HG02973 (cell line): ENCODE measurements around the gene SPATS2L.

Experiments used
- ATAC-seq: cut with Tn5 transposase; IDR thresholded peaks from one replicate; pipeline ENCODE4 v1.9.1; 2021; ENCODE audit warnings: moderate library complexity; ENCODE audit not compliant: unreplicated experiment

The SPATS2L gene

DNA sequence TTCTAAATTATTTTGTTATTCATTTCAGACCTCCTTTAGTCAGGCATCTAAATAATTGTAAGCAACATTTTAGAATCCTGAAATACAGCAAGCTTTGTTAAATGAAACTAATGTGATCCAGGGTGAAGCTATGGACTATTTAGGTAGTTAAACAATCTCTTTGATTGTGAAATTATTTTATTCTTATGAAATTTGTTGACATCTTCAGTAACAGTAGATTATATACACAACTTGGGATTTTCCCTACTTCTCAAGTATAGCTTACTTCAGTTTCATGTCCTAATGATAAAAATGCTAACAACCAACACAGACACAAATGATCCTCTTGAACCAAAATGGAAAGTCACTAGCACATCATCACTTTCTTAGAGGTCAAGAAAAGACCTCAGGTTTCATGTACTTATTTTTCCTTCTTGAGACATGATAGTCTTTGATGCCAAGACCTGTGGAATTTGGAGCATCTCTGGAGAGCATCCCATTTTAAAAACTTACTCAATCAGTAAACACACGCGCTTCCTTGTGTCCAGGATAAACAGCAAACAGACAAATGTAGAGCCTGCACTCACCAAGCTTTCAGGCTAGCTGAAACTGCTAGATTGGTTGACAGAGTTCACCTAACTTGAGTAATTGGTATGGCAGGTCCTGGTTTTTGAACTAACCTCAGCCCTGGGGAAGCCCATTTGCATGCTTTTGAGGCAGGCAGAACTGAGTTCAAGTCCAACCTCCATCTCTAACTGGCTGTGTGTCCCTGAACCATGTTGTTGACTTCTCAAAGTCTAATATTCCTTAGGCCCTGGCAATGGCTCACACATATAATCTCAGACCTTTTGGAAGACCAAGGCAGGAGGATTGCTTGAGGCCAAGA is 155.6 kb downstream of the SPATS2L start:
- no peak for ATAC-seq

- no peak for ATAC-seq
These were observed 157.0 kb downstream of the SPATS2L start for GRCh38 chr2:200463452-200463851.

DNA sequence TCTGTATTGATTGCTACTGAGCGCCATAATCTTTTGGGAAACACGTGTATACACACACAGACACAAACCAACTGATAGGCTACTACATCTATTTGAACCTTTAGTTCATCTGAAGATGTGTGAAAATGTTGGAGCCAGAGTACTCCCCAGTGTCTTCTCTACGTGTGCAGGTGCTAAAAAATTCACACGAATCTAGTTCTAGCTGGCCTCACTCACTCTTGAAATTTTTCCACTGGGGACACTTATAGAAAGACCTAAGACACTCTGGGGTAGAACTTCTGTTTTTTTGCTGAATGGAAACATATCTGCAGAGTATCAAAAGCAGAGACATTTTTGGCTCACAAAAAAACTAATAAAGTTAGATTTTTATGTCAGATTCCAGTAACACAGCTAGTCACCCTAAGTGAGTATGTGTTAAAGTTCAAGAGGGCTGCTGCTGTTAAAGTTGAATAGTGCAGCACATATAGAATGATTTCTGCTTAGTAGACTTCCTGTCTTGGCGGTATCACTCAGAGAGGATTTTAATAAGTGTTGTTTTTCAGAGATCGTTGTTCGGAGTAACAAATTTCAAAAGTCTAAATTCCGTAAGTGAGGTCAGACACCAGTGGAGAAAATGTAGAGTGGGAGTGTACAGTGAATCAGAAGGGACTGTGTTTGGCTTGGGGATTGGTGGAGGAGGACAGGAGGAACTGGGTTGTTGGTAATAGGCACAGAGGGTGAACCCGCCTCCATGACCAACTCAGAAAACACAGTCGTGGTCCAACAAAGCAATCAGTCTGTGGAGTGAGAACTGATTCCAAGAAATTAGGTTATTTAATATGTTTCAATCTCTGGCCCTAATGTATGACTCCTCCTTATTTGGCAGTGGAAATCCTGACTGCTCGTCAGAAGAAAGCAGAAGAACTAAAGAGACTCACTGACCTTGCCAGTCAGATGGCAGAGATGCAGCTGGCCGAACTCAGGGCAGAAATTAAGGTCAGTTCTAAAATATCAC is 160.2 kb downstream of the SPATS2L start:
- peak; percentile 34 for ATAC-seq

- ATAC-seq: no peak
These were observed 161.6 kb downstream of the SPATS2L start for GRCh38 chr2:200467806-200468681.

DNA sequence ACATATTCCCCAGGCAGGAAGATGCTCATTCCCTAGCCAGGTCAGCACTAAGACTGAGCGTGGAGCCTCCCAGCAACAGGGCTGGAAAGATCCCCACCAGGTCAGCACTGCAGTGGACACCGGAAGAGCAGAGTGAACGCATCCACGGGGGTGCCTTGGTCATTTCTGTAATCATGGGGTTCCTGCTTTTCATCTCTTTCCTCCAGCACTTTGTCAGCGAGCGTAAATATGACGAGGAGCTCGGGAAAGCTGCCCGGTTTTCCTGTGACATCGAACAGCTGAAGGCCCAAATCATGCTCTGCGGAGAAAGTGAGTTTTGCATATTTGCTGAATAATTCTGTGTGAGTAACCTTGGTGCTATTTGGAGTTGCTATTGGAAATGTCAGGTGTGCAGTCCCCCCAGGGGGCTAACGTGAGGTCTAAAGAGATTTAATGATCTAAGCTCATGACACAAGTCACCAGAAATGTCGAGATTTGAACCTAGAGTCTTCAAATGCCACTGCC is 163.3 kb downstream of the SPATS2L start:
- ATAC-seq: no peak

DNA sequence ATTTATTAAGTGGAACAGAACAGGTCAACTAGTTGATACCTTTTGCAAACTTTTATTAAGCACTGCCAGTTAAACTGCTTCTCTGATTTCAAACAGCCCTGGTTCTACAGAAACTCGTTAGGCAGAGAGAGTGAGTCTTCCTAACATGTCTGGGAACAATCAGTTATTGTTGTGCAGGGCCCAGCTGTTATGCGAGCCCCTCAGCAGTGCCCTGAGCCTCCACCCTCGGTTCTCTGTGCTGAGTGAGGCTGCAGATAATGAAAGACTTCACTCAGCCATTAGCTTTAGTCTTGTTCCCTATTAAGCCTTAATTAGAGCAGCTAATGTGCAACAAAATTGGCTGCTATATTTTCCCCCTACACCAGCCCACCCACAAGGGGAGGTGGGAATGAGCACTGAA is 163.7 kb downstream of the SPATS2L start:
- ATAC-seq: no peak

GRCh38 chr2:200471324-200471848 is 164.9 kb downstream of the SPATS2L start:
- peak; percentile 86 for ATAC-seq

GRCh38 chr2:200471928-200472645 is 165.6 kb downstream of the SPATS2L start:
- ATAC-seq: peak; percentile 16

GRCh38 chr2:200472853-200473464 is 166.5 kb downstream of the SPATS2L start:
- no peak for ATAC-seq

GRCh38 chr2:200475795-200476194 is 169.3 kb downstream of the SPATS2L start:
- ATAC-seq: no peak

DNA sequence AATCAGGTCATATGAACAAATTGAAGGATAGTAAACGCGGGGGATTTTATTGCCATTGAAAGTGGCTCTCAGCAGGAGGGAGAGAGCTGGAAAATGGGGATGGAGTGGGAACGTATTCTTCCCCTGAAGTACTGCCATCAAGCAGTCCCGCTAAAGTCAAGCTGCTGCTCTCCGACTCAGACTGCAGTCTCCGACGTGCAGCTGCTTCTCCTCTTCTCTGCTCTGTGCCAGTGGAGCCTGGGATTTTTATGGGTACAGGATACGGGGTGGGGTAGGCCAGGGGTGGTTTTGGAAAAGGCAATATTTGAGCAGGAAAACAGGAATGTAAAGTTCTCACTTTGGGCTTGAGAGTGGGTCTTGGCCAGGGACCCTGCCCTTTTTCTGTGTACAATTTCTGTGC is 170.3 kb downstream of the SPATS2L start:
- ATAC-seq: no peak

GRCh38 chr2:200477667-200478131 is 171.2 kb downstream of the SPATS2L start:
- ATAC-seq: no peak

DNA sequence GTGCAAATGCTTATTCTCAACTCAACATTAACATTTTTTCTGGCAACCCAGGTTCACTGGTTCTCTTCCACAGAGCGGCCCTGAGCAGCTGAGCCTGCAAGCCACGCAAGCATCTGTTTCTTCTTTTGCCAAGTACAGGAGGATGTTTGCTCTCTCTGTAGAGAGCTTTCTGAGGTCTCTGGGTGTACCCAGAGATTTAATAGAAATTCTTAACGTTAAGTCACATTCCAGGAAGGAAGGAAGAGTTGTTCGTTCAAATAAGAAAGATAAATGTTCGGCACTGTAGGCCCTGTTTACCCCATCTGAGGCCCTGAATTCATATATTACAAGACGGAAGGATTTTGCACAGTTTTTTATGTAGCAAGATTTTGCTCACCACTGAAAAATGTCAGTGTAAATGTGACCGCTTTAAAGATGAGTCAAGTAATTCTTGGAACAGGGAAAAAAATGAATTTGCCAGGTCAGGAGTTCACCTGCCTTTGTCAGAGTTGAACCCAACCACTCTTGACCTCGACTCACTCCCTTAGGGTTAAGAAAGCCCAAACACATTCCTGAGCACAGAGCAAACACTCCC is 173.3 kb downstream of the SPATS2L start:
- no peak for ATAC-seq

GRCh38 chr2:200482194-200482593 is 175.7 kb downstream of the SPATS2L start:
- ATAC-seq: peak; percentile 42

DNA sequence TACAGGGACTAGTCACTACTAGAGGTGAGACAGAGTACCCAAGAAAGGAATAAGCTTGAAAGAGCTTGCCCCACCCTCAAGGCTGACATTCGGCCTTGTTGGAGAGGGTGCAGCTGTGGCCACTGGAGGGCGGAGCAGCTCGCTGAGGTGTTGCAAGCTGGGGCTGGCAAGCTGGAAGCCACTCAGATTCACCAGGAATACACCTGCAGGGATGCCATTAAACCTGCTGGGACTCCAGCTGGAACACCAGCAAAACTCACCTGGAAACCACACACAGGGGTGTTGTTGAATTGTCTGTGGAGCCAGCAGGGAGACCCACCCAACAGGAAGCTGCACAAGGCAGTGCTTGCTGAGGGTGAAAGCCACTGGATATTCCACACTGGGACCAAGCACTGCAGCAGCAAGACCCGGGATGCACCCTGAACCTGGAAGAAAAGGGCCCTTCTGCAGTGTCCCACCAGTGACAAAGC is 177.3 kb downstream of the SPATS2L start:
- ATAC-seq: peak; percentile 76

DNA sequence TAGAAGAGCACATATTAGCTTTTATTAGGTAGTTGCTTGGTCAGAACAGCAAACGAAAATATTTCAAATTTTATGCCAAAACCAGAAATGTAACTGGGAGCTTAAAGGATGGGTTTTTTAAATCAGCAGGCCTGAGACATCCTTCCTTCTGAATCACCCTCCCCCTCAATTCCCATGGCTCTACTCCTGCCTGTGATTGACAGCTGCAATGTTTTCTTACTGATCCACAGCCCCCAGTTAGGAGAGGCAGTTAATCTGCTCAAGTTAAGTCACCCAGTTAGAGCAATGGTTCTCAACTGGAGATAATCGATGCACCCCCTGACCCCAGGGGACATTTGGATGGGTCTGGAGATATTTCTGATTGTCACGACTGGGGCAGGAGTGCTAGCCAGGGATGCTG is 178.4 kb downstream of the SPATS2L start:
- no peak for ATAC-seq

DNA sequence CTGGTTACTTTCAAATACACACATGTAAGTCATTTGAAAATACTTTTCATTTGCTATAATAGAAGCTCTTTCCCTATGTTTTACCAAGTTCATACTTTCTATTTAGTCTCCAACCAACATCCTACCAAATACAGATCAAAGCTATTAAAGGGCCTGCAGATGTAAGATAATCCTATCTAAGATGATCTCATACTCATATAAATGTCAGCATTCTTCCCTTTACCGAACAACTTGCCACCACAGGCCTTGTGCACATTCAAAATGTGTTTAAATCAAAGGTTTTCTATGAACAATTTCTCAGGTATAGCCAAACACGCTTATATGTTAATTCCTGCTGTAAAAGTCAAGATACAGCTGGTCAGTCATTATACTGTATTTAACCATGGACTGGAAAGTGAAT is 180.0 kb downstream of the SPATS2L start:
- no peak for ATAC-seq

DNA sequence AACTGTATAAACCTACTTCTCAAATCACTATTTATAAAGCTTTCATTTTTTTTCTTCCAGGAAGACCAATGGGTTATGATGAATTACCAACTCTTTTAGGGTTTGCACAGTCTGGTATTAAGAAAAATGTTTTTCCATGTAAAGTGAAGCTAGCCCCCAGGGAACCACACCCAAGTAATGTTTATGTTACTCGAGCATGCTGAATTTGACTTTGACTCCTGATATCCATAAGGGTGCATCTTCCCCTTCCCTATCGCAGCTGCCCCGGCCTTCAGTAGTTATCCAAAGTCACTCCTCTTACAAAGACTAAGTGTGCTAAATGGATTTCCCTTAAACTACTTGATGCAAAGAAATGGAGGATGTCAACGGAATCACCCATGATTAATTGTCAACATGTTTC is 181.7 kb downstream of the SPATS2L start:
- ATAC-seq: no peak

- ATAC-seq: no peak
These were observed 183.5 kb downstream of the SPATS2L start for GRCh38 chr2:200490001-200490400.
